ENCODE measurements around the gene PSMA7.
A peak's percentile ranks its signal among the peaks of the same experiment; 100 is the strongest.

The PSMA7 gene

DNA sequence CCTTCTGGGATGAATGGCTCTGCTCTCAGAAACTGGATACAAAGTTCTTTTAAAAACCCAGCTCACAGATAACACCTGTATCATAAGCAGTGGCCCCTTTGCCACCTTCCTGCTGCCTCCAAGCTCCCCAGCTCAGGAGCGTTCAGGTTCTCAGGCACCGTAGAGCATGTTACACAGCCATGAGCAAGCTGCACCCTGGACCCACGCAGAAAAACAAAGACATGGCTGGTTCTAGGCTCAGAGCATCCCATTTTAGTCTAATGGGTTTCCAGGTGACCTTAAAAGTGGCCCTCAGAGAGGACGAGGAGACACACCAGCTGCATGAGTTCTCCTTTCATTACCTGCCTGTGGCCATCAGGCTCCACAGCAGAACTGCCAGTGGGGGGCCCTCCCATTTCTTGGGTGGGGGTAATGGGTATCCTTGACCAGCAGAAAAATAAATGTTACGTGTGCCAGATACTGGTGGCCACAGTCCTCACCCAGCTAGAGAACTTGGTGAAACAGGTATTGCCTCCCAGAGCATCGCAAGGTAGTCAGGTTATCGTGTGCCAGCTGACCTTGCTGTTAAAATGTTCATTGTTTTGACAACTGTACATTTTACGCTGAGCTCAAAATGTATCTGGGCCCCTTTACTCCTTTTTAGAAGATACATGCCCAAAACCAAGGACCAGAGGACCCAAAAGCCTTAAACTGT, 7.5 kb downstream of the PSMA7 start:
- DNase-seq: no peak

DNA sequence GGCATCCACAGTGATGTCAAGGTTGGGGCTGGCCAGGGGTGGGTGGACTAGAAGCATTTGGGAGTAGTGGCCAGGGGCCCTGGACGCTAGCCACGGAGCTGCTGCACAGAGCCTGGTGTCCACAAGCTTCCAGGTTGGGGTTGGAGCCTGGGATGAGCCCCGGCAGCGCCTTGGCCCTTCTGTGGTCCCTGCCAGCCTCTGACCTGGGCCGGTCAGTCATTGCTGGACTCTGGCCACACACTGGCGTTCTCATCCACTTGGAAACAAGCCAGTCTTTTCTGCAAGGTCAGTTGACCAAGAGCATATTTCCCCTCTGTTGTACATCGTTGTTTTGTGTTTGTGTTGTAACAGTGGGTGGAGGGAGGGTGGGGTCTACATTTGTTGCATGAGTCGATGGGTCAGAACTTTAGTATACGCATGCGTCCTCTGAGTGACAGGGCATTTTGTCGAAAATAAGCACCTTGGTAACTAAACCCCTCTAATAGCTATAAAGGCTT, 8.4 kb downstream of the PSMA7 start:
- DNase-seq: no peak

DNA sequence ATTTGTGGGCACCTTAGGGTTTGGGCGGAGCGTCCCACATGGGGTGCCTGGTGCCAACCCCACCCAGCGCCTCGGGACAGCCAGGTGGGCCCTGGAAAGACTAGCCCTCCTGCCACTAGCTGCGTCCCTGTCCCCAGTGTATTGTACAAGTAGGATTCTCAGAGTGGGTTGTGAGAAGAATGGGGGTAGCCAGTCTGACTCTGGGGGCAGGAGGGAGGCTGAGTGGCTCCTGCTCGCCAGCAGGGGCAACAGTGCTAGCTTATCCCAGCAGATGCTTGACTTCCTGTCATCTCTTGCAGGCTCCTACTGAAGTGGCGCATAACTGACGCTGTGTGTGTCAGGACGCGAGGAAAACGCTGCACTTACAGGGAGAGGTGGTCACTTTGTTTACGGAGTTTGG, 9.3 kb downstream of the PSMA7 start:
- DNase-seq: no peak

- no peak for DNase-seq
These were observed 9.9 kb downstream of the PSMA7 start for GRCh38 chr20:62133051-62133845.

- no peak for DNase-seq
These were observed 10.8 kb downstream of the PSMA7 start for GRCh38 chr20:62132421-62132820.

- no peak for DNase-seq
These were observed 11.5 kb downstream of the PSMA7 start for GRCh38 chr20:62131560-62132320.

DNA sequence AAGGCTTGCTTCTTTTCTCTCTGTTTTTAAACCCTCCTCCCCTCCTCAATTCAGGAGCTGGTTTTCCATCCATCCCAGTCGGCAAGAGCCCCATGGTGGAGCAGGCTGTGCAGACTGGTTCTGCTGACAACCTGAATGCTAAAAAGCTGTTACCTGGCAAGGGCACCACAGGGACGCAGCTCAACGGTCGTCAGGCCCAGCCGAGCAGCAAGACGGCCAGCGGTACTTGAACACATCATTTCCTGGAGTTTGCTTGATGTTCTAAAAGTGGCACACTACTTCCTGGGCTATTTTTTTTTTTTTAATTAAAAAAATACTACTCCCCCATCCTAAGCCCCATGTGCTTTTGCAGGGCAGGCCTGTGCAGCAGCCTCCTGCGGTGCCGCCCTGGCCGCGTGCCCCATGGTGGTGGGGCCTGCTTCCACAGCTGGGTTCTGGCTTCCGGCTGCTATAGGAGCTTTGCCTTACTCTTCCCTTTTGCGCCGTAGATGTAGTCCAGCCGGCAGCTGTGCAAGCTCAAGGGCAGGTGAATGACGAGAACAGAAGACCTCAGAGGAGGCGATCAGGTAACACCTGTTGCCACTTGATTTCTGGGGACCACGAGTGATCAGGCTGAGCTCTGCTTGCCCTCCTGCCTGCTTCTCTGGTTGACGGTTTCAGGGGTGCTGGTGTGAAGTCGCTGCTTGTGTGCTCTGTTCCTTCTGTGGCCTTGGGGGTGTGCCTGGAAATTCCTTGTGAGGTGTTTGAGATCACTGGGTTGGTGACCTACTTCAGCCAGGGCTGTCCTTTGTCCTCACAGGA, 13.3 kb downstream of the PSMA7 start:
- no peak for DNase-seq

DNA sequence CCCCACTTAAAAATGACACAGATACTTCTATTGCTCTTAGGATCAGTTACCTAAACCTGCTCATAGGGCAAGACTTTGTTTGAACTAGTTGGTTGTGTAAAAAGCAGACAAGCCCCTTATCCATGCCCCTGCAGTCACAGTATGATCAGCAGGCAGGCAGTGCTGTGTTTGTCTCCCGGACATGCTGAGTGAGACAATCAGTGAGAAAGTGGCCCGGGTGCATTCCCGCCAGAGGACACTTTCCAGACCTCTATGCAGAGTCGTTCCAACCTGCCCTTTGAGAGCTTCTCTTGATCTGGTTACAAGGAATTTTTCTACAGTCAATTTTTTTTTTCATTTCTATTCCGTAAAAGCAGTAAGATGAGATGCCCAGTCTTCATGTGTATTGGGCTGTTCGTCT, 14.7 kb downstream of the PSMA7 start:
- no peak for DNase-seq

DNA sequence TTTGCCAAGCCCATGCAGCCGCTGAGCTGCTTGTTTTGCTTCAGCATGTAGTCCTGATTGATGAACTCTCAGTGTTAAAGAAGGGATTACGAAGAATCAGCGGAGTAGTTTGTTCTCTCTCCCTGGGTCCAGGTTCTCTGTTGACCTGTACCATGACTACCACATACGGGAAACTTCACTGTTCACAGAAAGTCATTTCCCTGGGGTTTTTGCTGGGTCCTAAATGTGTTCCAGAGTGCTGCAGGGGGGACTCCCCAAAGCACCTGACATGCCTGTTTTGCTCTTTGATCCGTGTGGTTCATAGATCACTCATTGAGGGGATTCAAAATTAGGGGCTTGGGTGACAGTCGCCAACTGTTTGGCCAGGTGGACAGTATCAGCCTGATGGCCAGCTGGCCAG, 15.4 kb downstream of the PSMA7 start:
- DNase-seq: no peak

DNA sequence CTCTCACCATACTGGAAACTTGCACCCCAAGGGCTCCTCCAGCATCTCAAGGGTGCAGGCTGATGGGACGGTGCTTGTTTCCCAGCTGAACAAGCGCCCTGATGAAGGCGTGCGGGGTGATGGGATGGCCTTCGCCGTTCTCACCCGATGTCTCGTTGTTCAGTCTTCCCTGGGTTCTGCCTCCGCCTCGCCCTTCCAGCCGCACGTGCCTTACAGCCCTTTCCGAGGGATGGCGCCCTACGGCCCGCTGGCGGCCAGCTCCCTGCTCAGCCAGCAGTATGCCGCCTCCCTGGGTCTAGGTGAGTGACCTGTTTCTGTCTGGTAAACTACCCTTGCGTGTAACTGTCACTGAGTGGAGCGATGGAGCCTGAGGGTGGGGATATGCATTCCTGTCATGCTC, 17.1 kb downstream of the PSMA7 start:
- DNase-seq: no peak

- peak; percentile 11 for DNase-seq
These were observed 19.6 kb downstream of the PSMA7 start for GRCh38 chr20:62123450-62124118.

DNA sequence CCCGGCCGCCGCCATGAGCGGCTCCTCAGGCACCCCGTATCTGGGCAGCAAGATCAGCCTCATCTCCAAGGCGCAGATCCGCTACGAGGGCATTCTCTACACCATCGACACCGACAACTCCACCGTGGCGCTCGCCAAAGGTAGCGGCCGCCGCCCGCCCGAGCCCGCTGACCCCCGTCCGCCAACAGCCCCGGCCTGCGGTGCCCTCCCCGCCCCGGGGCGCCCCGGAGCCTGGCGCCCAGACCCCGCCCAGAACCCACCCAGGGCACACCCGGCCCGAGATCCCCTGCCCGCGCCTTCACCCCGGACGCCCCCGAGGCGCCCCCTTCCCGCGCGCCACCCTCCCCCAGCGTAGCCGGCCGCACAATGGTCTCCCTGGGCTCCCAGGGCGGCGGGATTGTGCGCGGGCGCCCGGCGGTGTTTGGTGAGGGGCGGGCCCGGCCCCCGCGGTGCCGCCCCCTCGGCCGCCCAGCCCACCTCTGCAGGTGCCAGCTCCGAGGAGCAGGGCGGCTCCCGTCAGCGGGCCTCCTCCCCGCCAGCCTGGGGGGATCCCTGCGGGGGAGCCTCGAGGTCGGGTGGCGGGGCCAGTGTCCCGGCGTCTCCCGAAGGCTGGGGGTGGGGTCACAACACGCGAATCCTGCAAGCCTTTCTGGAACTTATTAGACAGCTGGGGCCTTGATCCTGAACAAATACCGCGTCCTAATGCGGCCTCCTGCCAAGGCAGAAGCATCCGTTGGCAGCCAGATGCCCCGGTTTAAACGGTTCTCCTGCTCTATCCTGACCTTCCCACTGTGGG, 20.3 kb downstream of the PSMA7 start:
- peak; percentile 30 for DNase-seq

GRCh38 chr20:62121776-62122653, 21.2 kb downstream of the PSMA7 start, which contains the start of gene LSM14B:
Gene LSM14B, plus strand, starts transcription at chr20:62122475. Its CDS starts 192 bp downstream, at chr20:62122667.
- DNase-seq: peak; percentile 98

GRCh38 chr20:62120990-62121775, 22.0 kb downstream of the PSMA7 start:
- DNase-seq: peak; percentile 93

DNA sequence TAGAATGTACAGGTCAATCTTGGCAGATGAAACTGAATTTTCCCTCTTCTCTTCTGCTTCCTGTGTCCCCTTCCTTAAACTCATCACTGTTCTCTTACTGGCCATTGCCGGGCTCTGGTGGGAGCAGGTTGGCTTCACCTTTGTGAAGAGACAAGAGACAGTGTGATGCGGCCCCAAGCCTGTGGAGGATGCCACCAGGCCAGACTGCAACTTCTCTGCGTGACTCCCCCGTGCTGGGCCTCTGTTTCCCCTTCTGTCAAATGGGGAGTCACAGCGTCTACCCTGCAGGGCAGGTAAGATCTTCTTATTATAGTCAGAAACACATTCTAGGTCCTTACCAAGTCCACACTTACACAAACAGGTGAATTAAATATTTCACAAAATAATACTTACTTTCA, 22.8 kb downstream of the PSMA7 start:
- DNase-seq: no peak

- no peak for DNase-seq
These were observed 23.4 kb downstream of the PSMA7 start for GRCh38 chr20:62119591-62120364.

DNA sequence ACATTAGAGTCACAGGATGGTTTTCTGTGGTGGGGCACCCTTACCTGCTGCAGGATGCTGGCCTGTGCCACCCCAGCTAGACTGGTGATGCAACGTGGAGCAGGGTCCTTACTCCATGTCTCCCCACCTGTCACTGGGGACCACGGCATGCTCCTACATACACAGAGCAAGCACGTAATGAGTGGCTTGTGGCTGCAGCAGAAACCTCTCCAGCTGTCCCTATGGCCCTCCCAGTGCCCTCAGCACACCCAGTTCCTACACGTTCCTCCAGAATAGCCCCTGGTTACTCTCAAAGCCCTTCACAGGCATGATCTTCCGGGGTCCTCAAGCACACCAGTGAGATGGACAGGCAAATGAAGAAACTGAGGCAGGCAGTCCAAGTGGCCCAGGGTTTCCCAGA, 24.1 kb downstream of the PSMA7 start:
- no peak for DNase-seq

Measured in OCI-M1 (cell line).